Mucosa of descending colon (tissue), 3 donors: Measurements from ENCODE around the gene NKAIN1. TPM values are rescaled to one million over a fixed set of nuclear protein-coding genes. Genes with fewer than 3 reads are reported as not detected.

Experiments
- ATAC-seq: fragments of 200-7000 bp; cut with Tn5 transposase; one replicate; pipeline ENCODE4 v1.9.1; 2020; ENCODE audit warnings: mild to moderate bottlenecking, moderate library complexity
- DNase-seq, 3 donors: peaks; one replicate each; pipeline ENCODE4 v3.0.0-alpha.2; 2020
- H3K36me3 ChIP-seq: fragments of 200-600 bp; one replicate; pipeline ENCODE4 v1.8.0; 2021; ENCODE audit warnings: low read depth, mild to moderate bottlenecking
- H3K4me1 ChIP-seq: fragments of 200-600 bp; one replicate; pipeline ENCODE4 v1.8.0; 2021; ENCODE audit warnings: low read depth, mild to moderate bottlenecking
- H3K4me3 ChIP-seq: fragments of 200-600 bp; one replicate; pipeline ENCODE4 v1.8.0; 2021; ENCODE audit warnings: mild to moderate bottlenecking
- H3K9me3 ChIP-seq: fragments of 200-600 bp; one replicate; pipeline ENCODE4 v1.8.0; 2021; ENCODE audit warnings: mild to moderate bottlenecking
- intact Hi-C, 2 donors: fragments of 100-400 bp; cut with DNase I in 1 of 2; cut with micrococcal nuclease in 1 of 2; formaldehyde crosslinking; loops; one replicate each; pipeline versions ENCODE4 v1.11.0 to v1.11.1; 2022; cut with DNase I, micrococcal nuclease
- total RNA-seq, 3 donors: library from RNA; stranded (reverse); fragmentation: NEBNext Ultra II Directional in 2 of 3; extraction: Animal tissue kit (Norgen Biotek cat#: 25700) in 2 of 3; gene quantifications; one replicate each; pipeline versions ENCODE4 v1.2.1 to v1.2.4, GENCODE V29; 2021 to 2023
- TF ChIP-seq, protein P1 (sequence below): fragments of 200-600 bp; IDR thresholded peaks from one replicate; pipeline ENCODE4 v1.8.0; 2022; ENCODE audit warnings: antibody characterized with exemption, mild to moderate bottlenecking
- donor health status: DM: no; HTN: no; CAD: no; lungs with moderate emphysema.
- donor health status: DM: no; HTN: no; CAD: no.
- donor health status: DM: no; HTN: yes; CAD: no.

Gene NKAIN1
- total RNA-seq, 3 donors from 2014 or later, result 0.35 TPM; not detected in 2

GRCh38 chr1:31193729-31194128 is 46.0 kb downstream of the NKAIN1 start:
- TF ChIP-seq, protein P1, sequence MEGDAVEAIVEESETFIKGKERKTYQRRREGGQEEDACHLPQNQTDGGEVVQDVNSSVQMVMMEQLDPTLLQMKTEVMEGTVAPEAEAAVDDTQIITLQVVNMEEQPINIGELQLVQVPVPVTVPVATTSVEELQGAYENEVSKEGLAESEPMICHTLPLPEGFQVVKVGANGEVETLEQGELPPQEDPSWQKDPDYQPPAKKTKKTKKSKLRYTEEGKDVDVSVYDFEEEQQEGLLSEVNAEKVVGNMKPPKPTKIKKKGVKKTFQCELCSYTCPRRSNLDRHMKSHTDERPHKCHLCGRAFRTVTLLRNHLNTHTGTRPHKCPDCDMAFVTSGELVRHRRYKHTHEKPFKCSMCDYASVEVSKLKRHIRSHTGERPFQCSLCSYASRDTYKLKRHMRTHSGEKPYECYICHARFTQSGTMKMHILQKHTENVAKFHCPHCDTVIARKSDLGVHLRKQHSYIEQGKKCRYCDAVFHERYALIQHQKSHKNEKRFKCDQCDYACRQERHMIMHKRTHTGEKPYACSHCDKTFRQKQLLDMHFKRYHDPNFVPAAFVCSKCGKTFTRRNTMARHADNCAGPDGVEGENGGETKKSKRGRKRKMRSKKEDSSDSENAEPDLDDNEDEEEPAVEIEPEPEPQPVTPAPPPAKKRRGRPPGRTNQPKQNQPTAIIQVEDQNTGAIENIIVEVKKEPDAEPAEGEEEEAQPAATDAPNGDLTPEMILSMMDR, result no peak
- Histone ChIP-seq H3K4me1 (no peaks in the 10 kb centered on the region), H3K36me3 (no peaks in the 10 kb centered on the region), H3K4me3 (no peak overlapping the region), H3K9me3 (no peaks in the 10 kb centered on the region)
- intact Hi-C loops, result no loop called here
- ATAC-seq (no peak), DNase-seq (no peak)

DNA sequence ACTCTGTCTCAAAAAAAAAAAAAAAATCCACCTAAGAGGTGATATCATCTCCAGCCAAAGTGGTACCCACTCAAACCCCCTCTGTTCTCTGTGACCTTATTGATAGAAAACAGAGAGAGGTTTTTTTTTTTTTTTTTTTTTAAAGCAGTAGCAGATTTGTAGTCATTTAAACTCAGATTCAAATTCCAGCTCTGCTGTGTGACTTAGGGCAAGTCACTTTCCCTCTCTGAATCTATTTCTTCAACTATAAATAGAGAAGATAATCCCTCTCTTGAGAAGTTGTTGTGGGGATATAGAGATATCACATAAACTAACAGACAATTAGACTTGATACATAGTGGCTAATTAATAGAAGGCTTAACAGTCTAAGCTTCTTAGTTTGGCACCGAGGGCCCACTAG is 48.4 kb downstream of the NKAIN1 start:
- no peak overlapping the region for H3K4me3 ChIP-seq
- ATAC-seq (no peak), DNase-seq (no peak)
- H3K36me3 ChIP-seq, result no peaks in the 10 kb centered on the region
- no peaks in the 10 kb centered on the region for H3K4me1 ChIP-seq
- intact Hi-C loops, result no loop called here
- H3K9me3 ChIP-seq, result no peaks in the 10 kb centered on the region
- TF ChIP-seq, protein P1, result no peak

GRCh38 chr1:31189696-31190674 is 49.7 kb downstream of the NKAIN1 start:
- H3K36me3 ChIP-seq, result no peaks in the 10 kb centered on the region
- no peaks in the 10 kb centered on the region for H3K9me3 ChIP-seq
- DNase-seq (no peak), ATAC-seq (no peak)
- intact Hi-C loops, result loop anchor here in 1 of 2 donors (10.0 kb wide), 1 partner anchor 145 kb away; no protein-coding TSS in a partner anchor
- TF ChIP-seq, protein P1, result no peak
- H3K4me3 ChIP-seq, result no peak overlapping the region
- H3K4me1 ChIP-seq, result no peaks in the 10 kb centered on the region

DNA sequence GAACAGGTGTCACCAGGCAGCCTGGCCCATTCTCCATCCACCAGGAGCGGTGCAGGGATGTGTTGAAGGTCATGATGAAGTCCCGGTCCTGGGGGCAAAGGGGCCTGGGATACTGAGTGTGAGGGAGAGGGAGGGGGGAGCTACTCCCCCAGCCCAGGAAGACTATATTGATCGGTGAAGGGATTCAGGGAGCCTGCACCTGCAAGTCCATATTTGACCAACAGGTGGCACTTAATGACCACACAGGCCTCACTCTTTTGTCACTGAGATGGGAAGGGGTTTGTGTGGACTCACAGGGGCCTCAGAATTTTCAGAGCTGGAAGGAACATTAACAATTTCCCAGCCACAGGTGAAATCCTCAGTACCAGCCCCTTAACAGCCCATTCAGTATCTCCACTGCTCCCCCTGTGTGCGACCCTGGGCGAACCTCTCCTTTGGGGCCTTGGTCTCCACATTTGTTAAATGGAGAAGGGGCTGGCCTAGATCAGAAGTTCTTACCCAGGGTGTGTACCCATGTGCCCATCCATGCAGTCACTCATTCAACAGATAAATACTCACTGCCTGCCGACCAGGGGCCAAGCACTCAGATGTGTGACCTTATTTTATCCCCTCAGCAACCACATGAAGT is 55.6 kb downstream of the NKAIN1 start:
- DNase-seq (peak in 2 of 3 donors; percentile 38 to 72), ATAC-seq (no peak)
- intact Hi-C loops, result loop anchor here in 1 of 2 donors (10.0 kb wide), 1 partner anchor 151 kb away; no protein-coding TSS in a partner anchor
- Histone ChIP-seq H3K4me3 (no peak overlapping the region), H3K4me1 (peaks cover 9% of the 10 kb centered on the region), H3K9me3 (no peaks in the 10 kb centered on the region), H3K36me3 (no peaks in the 10 kb centered on the region)
- TF ChIP-seq, protein P1, result peak; percentile 58

GRCh38 chr1:31183126-31183525 is 56.6 kb downstream of the NKAIN1 start:
- Histone ChIP-seq H3K4me1 (peaks cover 9% of the 10 kb centered on the region), H3K4me3 (no peak overlapping the region), H3K9me3 (no peaks in the 10 kb centered on the region), H3K36me3 (no peaks in the 10 kb centered on the region)
- no peak for ATAC-seq
- no peak for DNase-seq
- TF ChIP-seq, protein P1, result no peak
- intact Hi-C loops, result loop anchor here in 1 of 2 donors (10.0 kb wide), 1 partner anchor 152 kb away; no protein-coding TSS in a partner anchor
